Astrocyte (in vitro differentiated cells and primary cell): ENCODE results near the gene POC1B.

Experiments used
- EZH2 ChIP-seq: IDR thresholded peaks from 2 replicates; pipeline ENCODE4 v1.6.1; 2012; ENCODE audit warnings: mild to moderate bottlenecking, low read length, inconsistent platforms; ENCODE audit not compliant: insufficient read depth
- TF ChIP-seq, protein P1 (sequence below): IDR thresholded peaks from 2 replicates; pipeline ENCODE4 v1.5.1; 2011; ENCODE audit warnings: low read depth, mild to moderate bottlenecking, inconsistent platforms, low read length, moderate library complexity; ENCODE audit not compliant: insufficient read depth

GRCh38 chr12:89552376-89552775 lies 26.5 kb upstream of the POC1B start:
- TF ChIP-seq, protein P1, sequence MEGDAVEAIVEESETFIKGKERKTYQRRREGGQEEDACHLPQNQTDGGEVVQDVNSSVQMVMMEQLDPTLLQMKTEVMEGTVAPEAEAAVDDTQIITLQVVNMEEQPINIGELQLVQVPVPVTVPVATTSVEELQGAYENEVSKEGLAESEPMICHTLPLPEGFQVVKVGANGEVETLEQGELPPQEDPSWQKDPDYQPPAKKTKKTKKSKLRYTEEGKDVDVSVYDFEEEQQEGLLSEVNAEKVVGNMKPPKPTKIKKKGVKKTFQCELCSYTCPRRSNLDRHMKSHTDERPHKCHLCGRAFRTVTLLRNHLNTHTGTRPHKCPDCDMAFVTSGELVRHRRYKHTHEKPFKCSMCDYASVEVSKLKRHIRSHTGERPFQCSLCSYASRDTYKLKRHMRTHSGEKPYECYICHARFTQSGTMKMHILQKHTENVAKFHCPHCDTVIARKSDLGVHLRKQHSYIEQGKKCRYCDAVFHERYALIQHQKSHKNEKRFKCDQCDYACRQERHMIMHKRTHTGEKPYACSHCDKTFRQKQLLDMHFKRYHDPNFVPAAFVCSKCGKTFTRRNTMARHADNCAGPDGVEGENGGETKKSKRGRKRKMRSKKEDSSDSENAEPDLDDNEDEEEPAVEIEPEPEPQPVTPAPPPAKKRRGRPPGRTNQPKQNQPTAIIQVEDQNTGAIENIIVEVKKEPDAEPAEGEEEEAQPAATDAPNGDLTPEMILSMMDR = no peak
- TF ChIP-seq EZH2 = no peak
